GM23338 (cell line): ENCODE data around the gene ECHDC3. TPM values are rescaled to one million over a fixed set of nuclear protein-coding genes. Genes with fewer than 3 reads are reported as not detected.

ENCODE experiments used
- ATAC-seq: fragments of 200-7000 bp; cut with Tn5 transposase; 3 replicates; pipeline ENCODE4 v1.9.1; 2020
- DNase-seq: peaks from one replicate; pipeline ENCODE4 v3.0.0-alpha.2; 2015; ENCODE audit warnings: low spot score
- H2AFZ ChIP-seq: fragments of 200-600 bp; sonication (generic); 2 replicates; pipeline ENCODE4 v1.8.0; 2016; ENCODE audit warnings: antibody characterized with exemption, mild to moderate bottlenecking, moderate library complexity
- H3F3A ChIP-seq: fragments of 200-600 bp; sonication (generic); replicated peaks from 2 replicates; pipeline ENCODE4 v1.8.0; 2017; ENCODE audit warnings: antibody characterized with exemption, mixed run types, low read depth
- H3K27ac ChIP-seq: fragments of 200-600 bp; sonication (generic); 2 replicates; pipeline ENCODE4 v1.6.1; 2016; ENCODE audit warnings: low read depth
- H3K27me3 ChIP-seq: fragments of 200-600 bp; sonication (generic); 2 replicates; pipeline ENCODE4 v1.8.0; 2016; ENCODE audit warnings: mild to moderate bottlenecking, mixed run types, moderate library complexity; ENCODE audit not compliant: insufficient read depth
- H3K36me3 ChIP-seq: fragments of 200-600 bp; sonication (generic); 2 replicates; pipeline ENCODE4 v1.8.0; 2016; ENCODE audit warnings: mild to moderate bottlenecking; ENCODE audit not compliant: insufficient read depth
- H3K4me1 ChIP-seq: fragments of 200-600 bp; sonication (generic); 2 replicates; pipeline ENCODE4 v1.8.0; 2016; ENCODE audit warnings: mild to moderate bottlenecking, moderate library complexity; ENCODE audit not compliant: insufficient read depth
- H3K4me2 ChIP-seq: fragments of 200-600 bp; sonication (generic); 2 replicates; pipeline ENCODE4 v1.7.1; 2017; ENCODE audit warnings: mixed run types
- H3K4me3 ChIP-seq: fragments of 200-600 bp; sonication (generic); 2 replicates; pipeline ENCODE4 v1.6.1; 2016; ENCODE audit warnings: mixed run types
- H3K79me2 ChIP-seq: fragments of 200-600 bp; sonication (generic); replicated peaks from 2 replicates; pipeline ENCODE4 v1.8.0; 2017; ENCODE audit warnings: mild to moderate bottlenecking; ENCODE audit not compliant: insufficient read depth
- H3K9me2 ChIP-seq: fragments of 200-600 bp; sonication (generic); 2 replicates; pipeline ENCODE4 v1.8.0; 2017; ENCODE audit not compliant: insufficient read depth
- H4K20me1 ChIP-seq: fragments of 200-600 bp; sonication (generic); replicated peaks from 2 replicates; pipeline ENCODE4 v1.8.0; 2017; ENCODE audit warnings: mild to moderate bottlenecking; ENCODE audit not compliant: insufficient read depth
- H3K27ac Mint-ChIP-seq: 2 replicates; pipeline ENCODE4 v1.8.0; 2020; ENCODE audit warnings: inconsistent platforms, mild to moderate bottlenecking, moderate library complexity, mixed read lengths
- H3K27me3 Mint-ChIP-seq: 3 replicates; pipeline ENCODE4 v1.8.0; 2022; ENCODE audit warnings: low read depth, mild to moderate bottlenecking, moderate library complexity, mixed read lengths, inconsistent platforms; ENCODE audit not compliant: insufficient read depth, poor library complexity
- H3K36me3 Mint-ChIP-seq: 3 replicates; pipeline ENCODE4 v1.8.0; 2021; ENCODE audit warnings: low read depth, mild to moderate bottlenecking, inconsistent platforms, moderate library complexity, mixed read lengths
- H3K4me1 Mint-ChIP-seq: 3 replicates; pipeline ENCODE4 v1.8.0; 2020; ENCODE audit warnings: mild to moderate bottlenecking, inconsistent platforms, mixed read lengths
- H3K4me3 Mint-ChIP-seq: 3 replicates; pipeline ENCODE4 v1.8.0; 2021; ENCODE audit warnings: moderate library complexity, mild to moderate bottlenecking, inconsistent platforms, mixed read lengths
- H3K9me3 Mint-ChIP-seq: 3 replicates; pipeline ENCODE4 v1.8.0; 2020; ENCODE audit warnings: moderate library complexity, mild to moderate bottlenecking, inconsistent platforms, mixed read lengths
- EZH2 ChIP-seq: fragments of 200-600 bp; sonication (generic); IDR thresholded peaks from one replicate; pipeline ENCODE4 v1.8.0; 2017; ENCODE audit warnings: antibody characterized with exemption, mild to moderate bottlenecking, low read depth; ENCODE audit not compliant: unreplicated experiment
- JUNB ChIP-seq: IDR thresholded peaks from one replicate; pipeline ENCODE4 v1.6.1; 2016; ENCODE audit warnings: antibody characterized with exemption; ENCODE audit not compliant: unreplicated experiment
- STAT1 ChIP-seq: IDR thresholded peaks from one replicate; pipeline ENCODE4 v1.6.1; 2016; ENCODE audit warnings: antibody characterized with exemption; ENCODE audit not compliant: unreplicated experiment
- ZNF331 ChIP-seq: fragments of 250-450 bp; sonication (Bioruptor Pico); IDR thresholded peaks from 2 replicates; pipeline ENCODE4 v1.5.0; 2020; ENCODE audit warnings: low read depth, mild to moderate bottlenecking, moderate library complexity
- polyA plus RNA-seq: library from polyadenylated mRNA; unstranded; fragments of >200 nt; fragmentation: Nextera tagmentation; extraction: Ambion mirVana; gene quantifications from 2 replicates; pipeline ENCODE4 v1.2.1, GENCODE V29; 2016
- total RNA-seq: library from RNA; depleted of rRNA; stranded (reverse); fragments of >200 nt; shearing (Covaris generic); gene quantifications from 2 replicates; pipeline ENCODE4 v1.2.3, GENCODE V29; 2014
- TF ChIP-seq, protein P1 (sequence below): fragments of 250-450 bp; sonication (Bioruptor Pico); IDR thresholded peaks from 2 replicates; pipeline ENCODE4 v1.5.0; 2020; ENCODE audit warnings: mild to moderate bottlenecking, moderate library complexity
- TF ChIP-seq, protein P2 (sequence below): IDR thresholded peaks from 2 replicates; pipeline ENCODE4 v1.6.1; 2016; ENCODE audit warnings: antibody characterized with exemption
- TF ChIP-seq, protein P3 (sequence below): IDR thresholded peaks from one replicate; pipeline ENCODE4 v1.6.1; 2018; ENCODE audit warnings: antibody characterized with exemption; ENCODE audit not compliant: unreplicated experiment
- TF ChIP-seq, protein P4 (sequence below), 2 experiments: fragments of 200-600 bp in 1 of 2; sonication (generic) in 1 of 2; conservative IDR thresholded peaks; 2 replicates each; pipeline versions ENCODE4 v1.5.1 to v1.6.1; 2016 to 2017; ENCODE audit warnings: antibody characterized with exemption in 2 of 2, low read depth in 2 of 2, mild to moderate bottlenecking in 2 of 2, moderate library complexity in 1 of 2

ECHDC3 gene
- total and polyA plus RNA-seq, 2 experiments from 2014 or later: 16.3 to 50.1 TPM

DNA sequence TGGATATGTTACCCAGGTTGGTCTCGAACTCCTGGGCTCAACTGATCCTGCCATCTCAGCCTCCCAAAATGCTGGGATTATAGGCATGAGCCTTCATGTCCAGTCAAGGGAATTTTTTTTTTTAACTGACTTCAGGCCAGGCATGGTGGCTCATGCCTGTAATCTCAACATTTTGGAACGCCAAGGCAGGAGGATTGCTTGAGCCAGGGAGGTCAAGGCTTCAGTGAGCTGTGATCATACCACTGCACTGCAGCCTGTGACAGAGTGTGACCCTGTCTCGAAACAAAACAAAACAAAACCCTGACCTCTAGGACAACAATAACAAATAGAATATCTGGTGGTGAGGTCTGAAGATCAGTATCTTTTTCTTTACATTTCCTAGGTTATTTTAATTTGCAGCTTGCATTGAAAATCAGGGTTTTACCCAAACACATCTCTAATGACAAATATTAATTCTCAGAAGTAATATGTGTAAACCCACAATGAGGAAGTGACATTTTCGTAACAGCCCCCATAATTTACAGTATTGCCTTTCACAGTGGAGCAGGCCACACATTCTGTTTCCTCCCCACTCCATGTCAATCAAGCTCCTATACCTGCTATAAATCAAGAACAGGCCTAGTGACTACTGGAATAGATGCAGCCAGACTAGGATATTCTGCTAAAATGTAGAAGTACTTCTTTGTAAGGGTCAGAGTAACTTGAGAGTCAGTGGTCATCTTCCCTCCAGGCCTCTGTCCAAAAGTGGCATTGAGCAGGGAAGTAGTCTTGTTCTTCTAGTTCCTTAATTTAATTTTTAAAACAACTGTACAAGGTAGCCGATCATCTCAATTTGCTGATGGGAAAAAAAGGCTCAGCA is 43.3 kb upstream of the ECHDC3 start (continued):
- TF ChIP-seq, protein P1, sequence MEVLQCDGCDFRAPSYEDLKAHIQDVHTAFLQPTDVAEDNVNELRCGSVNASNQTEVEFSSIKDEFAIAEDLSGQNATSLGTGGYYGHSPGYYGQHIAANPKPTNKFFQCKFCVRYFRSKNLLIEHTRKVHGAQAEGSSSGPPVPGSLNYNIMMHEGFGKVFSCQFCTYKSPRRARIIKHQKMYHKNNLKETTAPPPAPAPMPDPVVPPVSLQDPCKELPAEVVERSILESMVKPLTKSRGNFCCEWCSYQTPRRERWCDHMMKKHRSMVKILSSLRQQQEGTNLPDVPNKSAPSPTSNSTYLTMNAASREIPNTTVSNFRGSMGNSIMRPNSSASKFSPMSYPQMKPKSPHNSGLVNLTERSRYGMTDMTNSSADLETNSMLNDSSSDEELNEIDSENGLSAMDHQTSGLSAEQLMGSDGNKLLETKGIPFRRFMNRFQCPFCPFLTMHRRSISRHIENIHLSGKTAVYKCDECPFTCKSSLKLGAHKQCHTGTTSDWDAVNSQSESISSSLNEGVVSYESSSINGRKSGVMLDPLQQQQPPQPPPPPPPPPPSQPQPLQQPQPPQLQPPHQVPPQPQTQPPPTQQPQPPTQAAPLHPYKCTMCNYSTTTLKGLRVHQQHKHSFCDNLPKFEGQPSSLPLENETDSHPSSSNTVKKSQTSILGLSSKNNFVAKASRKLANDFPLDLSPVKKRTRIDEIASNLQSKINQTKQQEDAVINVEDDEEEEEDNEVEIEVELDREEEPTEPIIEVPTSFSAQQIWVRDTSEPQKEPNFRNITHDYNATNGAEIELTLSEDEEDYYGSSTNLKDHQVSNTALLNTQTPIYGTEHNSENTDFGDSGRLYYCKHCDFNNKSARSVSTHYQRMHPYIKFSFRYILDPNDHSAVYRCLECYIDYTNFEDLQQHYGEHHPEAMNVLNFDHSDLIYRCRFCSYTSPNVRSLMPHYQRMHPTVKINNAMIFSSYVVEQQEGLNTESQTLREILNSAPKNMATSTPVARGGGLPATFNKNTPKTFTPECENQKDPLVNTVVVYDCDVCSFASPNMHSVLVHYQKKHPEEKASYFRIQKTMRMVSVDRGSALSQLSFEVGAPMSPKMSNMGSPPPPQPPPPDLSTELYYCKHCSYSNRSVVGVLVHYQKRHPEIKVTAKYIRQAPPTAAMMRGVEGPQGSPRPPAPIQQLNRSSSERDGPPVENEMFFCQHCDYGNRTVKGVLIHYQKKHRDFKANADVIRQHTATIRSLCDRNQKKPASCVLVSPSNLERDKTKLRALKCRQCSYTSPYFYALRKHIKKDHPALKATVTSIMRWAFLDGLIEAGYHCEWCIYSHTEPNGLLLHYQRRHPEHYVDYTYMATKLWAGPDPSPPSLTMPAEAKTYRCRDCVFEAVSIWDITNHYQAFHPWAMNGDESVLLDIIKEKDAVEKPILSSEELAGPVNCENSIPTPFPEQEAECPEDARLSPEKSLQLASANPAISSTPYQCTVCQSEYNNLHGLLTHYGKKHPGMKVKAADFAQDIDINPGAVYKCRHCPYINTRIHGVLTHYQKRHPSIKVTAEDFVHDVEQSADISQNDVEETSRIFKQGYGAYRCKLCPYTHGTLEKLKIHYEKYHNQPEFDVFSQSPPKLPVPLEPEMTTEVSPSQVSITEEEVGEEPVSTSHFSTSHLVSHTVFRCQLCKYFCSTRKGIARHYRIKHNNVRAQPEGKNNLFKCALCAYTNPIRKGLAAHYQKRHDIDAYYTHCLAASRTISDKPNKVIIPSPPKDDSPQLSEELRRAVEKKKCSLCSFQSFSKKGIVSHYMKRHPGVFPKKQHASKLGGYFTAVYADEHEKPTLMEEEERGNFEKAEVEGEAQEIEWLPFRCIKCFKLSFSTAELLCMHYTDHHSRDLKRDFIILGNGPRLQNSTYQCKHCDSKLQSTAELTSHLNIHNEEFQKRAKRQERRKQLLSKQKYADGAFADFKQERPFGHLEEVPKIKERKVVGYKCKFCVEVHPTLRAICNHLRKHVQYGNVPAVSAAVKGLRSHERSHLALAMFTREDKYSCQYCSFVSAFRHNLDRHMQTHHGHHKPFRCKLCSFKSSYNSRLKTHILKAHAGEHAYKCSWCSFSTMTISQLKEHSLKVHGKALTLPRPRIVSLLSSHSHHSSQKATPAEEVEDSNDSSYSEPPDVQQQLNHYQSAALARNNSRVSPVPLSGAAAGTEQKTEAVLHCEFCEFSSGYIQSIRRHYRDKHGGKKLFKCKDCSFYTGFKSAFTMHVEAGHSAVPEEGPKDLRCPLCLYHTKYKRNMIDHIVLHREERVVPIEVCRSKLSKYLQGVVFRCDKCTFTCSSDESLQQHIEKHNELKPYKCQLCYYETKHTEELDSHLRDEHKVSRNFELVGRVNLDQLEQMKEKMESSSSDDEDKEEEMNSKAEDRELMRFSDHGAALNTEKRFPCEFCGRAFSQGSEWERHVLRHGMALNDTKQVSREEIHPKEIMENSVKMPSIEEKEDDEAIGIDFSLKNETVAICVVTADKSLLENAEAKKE (CRISPR knock-in tag): no peak

DNA sequence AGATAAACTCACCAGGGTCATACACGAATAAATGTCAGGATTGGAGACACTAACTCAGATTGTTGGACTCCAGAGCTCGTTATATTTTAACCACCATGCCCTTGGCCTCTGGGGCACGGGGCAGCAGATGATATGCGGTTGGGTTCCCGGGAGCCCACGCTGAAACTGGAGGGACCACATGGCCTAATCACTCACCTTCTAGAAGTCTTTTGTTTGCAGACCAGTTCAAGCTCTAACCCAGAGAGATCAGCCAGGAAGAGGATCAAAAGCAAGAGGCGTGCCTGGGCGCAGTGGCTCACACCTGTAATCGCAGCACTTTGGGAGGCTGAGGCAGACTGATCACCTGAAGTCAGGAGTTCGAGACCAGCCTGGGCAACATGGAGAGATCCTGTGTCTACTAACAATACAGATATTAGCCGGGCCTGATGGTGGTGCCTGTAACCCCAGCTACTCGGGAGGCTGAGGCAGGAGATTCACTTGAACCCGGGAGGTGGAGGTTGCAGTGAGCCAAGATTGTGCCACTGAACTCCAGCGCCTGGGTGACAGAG is 42.6 kb upstream of the ECHDC3 start:
- H3K4me3 ChIP-seq: no peak overlapping the region
- H3K9me2 ChIP-seq: 0 out of 2 replicates have a peak, but pooled peaks cover 5% of the 10 kb centered on the region
- Mint-ChIP-seq H3K27ac (no peak overlapping the region), H3K4me1 (no peaks in the 10 kb centered on the region), H3K4me3 (no peak overlapping the region), H3K9me3 (no peaks in the 10 kb centered on the region), H3K27me3 (no peaks in the 10 kb centered on the region), H3K36me3 (no peaks in the 10 kb centered on the region)
- H3K27me3 ChIP-seq: no peaks in the 10 kb centered on the region
- H3F3A ChIP-seq: no peaks in the 10 kb centered on the region
- H3K36me3 ChIP-seq: no peaks in the 10 kb centered on the region
- ATAC-seq: no peak
- H3K4me2 ChIP-seq: no peak overlapping the region
- TF ChIP-seq STAT1: no peak
- TF ChIP-seq, protein P2, sequence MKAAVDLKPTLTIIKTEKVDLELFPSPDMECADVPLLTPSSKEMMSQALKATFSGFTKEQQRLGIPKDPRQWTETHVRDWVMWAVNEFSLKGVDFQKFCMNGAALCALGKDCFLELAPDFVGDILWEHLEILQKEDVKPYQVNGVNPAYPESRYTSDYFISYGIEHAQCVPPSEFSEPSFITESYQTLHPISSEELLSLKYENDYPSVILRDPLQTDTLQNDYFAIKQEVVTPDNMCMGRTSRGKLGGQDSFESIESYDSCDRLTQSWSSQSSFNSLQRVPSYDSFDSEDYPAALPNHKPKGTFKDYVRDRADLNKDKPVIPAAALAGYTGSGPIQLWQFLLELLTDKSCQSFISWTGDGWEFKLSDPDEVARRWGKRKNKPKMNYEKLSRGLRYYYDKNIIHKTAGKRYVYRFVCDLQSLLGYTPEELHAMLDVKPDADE: no peak
- TF ChIP-seq, protein P3, sequence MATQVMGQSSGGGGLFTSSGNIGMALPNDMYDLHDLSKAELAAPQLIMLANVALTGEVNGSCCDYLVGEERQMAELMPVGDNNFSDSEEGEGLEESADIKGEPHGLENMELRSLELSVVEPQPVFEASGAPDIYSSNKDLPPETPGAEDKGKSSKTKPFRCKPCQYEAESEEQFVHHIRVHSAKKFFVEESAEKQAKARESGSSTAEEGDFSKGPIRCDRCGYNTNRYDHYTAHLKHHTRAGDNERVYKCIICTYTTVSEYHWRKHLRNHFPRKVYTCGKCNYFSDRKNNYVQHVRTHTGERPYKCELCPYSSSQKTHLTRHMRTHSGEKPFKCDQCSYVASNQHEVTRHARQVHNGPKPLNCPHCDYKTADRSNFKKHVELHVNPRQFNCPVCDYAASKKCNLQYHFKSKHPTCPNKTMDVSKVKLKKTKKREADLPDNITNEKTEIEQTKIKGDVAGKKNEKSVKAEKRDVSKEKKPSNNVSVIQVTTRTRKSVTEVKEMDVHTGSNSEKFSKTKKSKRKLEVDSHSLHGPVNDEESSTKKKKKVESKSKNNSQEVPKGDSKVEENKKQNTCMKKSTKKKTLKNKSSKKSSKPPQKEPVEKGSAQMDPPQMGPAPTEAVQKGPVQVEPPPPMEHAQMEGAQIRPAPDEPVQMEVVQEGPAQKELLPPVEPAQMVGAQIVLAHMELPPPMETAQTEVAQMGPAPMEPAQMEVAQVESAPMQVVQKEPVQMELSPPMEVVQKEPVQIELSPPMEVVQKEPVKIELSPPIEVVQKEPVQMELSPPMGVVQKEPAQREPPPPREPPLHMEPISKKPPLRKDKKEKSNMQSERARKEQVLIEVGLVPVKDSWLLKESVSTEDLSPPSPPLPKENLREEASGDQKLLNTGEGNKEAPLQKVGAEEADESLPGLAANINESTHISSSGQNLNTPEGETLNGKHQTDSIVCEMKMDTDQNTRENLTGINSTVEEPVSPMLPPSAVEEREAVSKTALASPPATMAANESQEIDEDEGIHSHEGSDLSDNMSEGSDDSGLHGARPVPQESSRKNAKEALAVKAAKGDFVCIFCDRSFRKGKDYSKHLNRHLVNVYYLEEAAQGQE: no peak
- no peak for TF ChIP-seq JUNB
- no peak for TF ChIP-seq EZH2
- TF ChIP-seq, protein P4, sequence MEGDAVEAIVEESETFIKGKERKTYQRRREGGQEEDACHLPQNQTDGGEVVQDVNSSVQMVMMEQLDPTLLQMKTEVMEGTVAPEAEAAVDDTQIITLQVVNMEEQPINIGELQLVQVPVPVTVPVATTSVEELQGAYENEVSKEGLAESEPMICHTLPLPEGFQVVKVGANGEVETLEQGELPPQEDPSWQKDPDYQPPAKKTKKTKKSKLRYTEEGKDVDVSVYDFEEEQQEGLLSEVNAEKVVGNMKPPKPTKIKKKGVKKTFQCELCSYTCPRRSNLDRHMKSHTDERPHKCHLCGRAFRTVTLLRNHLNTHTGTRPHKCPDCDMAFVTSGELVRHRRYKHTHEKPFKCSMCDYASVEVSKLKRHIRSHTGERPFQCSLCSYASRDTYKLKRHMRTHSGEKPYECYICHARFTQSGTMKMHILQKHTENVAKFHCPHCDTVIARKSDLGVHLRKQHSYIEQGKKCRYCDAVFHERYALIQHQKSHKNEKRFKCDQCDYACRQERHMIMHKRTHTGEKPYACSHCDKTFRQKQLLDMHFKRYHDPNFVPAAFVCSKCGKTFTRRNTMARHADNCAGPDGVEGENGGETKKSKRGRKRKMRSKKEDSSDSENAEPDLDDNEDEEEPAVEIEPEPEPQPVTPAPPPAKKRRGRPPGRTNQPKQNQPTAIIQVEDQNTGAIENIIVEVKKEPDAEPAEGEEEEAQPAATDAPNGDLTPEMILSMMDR (conservative IDR thresholded peaks at IDR 0.05; ENCODE audit: low read depth in 2 of 2): no peak
- TF ChIP-seq ZNF331 (CRISPR knock-in tag): no peak
- no peaks in the 10 kb centered on the region for H3K4me1 ChIP-seq
- no peak overlapping the region; the same call in 1 of the 2 replicates for H2AFZ ChIP-seq
- no peak overlapping the region for H3K27ac ChIP-seq
- H3K79me2 ChIP-seq: no peaks in the 10 kb centered on the region
- no peaks in the 10 kb centered on the region for H4K20me1 ChIP-seq
- no peak for DNase-seq
